ES-I3 (cell line): ENCODE data around the gene SLC10A3.

Experiments
- H3K36me3 ChIP-seq: 2 replicates; pipeline ENCODE4 v1.6.1; 2013; ENCODE audit warnings: mild to moderate bottlenecking, low read length, control low read depth, moderate library complexity; ENCODE audit not compliant: insufficient read depth
- H3K4me1 ChIP-seq: 2 replicates; pipeline ENCODE4 v1.6.1; 2013; ENCODE audit warnings: mild to moderate bottlenecking, control low read depth, low read length; ENCODE audit not compliant: insufficient read depth
- H3K9ac ChIP-seq: 2 replicates; pipeline ENCODE4 v1.6.1; 2013; ENCODE audit warnings: low read depth, mild to moderate bottlenecking, low read length, moderate library complexity
- H3K9me3 ChIP-seq: 2 replicates; pipeline ENCODE4 v1.6.1; 2013; ENCODE audit warnings: mild to moderate bottlenecking, low read length, moderate library complexity; ENCODE audit not compliant: control insufficient read depth, insufficient read depth

Gene SLC10A3

DNA sequence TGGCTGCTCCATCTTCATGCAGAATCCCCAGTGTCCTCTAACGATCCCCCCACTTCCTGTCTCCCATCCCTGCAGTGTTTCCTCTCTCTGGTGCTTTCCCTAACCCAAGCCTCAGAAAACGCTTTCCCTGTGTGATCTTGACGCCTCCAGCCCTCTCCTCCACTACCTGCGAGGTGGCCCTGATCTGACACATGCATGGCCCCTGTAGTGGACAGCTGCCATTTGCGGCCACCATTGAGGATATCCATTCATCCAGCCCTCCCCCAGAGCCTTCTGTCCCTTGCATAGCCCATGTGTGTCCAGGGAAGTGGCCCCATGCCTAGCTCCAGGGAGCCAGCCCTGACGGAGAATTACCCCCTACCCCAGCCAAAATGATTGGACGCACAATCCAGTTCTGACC lies 7.1 kb downstream of the SLC10A3 start:
- Histone ChIP-seq H3K9me3 (no peaks in the 10 kb centered on the region), H3K4me1 (no peaks in the 10 kb centered on the region; the same call in 1 of the 2 replicates), H3K9ac (no peak overlapping the region), H3K36me3 (no peaks in the 10 kb centered on the region; the same call in 1 of the 2 replicates)

DNA sequence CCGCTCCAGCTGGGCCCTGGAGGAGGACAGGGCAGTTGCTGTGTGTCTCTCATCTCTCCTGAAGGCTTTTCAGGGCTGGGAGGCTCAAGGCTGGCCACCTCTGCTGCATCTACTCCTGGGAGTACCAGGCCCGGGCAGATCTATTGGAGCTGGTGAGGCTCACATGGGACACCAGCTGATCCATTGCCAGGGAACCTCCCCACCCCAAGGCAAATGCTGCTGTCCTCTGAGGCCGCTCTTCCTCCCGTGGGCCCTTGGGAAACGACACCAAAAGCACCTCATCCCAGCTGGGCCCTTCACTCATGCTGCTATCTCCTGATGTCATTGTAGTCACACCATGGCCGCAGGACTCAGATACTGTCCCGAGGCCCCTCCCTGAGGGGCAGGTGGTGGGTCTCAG lies 7.6 kb downstream of the SLC10A3 start:
- Histone ChIP-seq H3K4me1 (no peaks in the 10 kb centered on the region; the same call in 1 of the 2 replicates), H3K36me3 (no peaks in the 10 kb centered on the region), H3K9me3 (no peaks in the 10 kb centered on the region), H3K9ac (no peak overlapping the region)

DNA sequence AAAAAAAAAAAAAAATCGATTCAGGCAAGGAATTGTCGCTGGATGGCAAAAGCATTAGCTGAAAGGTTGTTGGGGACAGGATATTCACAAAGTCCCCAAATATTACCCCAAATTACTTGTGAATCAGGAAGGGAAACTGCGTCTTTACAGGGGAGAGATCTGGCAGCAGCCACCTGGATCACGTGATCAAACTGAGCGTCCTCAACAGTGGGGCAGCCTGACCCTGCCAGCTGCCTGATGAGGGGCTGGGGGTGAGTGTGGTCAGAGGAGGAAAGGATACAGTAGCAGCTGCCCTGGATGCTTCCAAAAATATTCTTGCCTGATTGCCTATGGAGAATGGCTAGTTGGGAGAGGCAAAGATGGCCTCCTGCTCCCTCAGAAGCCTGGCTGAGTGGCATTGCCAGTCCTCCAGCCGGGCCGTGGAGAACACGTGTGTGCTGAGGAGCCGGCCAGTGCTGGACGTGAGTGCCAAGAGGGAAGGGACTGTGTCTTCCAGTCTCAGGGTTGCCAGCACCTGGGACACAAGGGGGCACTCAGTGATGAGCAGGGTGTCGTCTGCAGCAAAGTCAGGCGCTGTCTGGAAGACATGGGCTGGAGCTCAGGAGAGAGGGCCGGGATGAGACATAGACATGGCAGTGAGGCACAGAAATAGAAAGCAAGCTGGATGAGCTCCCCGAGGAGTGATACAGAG lies 8.4 kb downstream of the SLC10A3 start:
- H3K9ac ChIP-seq: no peak overlapping the region
- H3K9me3 ChIP-seq: no peaks in the 10 kb centered on the region
- no peaks in the 10 kb centered on the region; the same call in 1 of the 2 replicates for H3K4me1 ChIP-seq
- no peaks in the 10 kb centered on the region for H3K36me3 ChIP-seq

DNA sequence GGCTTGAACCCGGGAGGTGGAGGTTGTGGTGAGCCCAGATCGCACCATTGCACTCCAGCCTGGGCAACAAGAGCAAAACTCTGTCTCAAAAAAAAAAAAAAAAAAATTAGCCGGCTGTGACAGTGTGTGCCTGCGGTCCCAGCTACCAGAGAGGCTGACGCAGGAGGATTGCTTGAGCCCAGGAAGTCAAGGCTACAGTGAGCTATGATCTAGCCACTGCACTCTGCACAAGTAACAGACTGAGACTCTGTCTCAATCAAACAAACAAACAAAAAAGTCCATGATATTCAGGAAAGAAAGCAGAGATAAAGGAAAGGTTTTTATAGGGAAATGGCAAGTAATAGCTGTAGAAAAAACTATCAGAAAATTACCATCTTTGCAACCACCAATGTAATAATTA lies 9.2 kb downstream of the SLC10A3 start:
- H3K9ac ChIP-seq: no peak overlapping the region
- H3K36me3 ChIP-seq: no peaks in the 10 kb centered on the region
- H3K4me1 ChIP-seq: no peaks in the 10 kb centered on the region
- no peaks in the 10 kb centered on the region for H3K9me3 ChIP-seq

DNA sequence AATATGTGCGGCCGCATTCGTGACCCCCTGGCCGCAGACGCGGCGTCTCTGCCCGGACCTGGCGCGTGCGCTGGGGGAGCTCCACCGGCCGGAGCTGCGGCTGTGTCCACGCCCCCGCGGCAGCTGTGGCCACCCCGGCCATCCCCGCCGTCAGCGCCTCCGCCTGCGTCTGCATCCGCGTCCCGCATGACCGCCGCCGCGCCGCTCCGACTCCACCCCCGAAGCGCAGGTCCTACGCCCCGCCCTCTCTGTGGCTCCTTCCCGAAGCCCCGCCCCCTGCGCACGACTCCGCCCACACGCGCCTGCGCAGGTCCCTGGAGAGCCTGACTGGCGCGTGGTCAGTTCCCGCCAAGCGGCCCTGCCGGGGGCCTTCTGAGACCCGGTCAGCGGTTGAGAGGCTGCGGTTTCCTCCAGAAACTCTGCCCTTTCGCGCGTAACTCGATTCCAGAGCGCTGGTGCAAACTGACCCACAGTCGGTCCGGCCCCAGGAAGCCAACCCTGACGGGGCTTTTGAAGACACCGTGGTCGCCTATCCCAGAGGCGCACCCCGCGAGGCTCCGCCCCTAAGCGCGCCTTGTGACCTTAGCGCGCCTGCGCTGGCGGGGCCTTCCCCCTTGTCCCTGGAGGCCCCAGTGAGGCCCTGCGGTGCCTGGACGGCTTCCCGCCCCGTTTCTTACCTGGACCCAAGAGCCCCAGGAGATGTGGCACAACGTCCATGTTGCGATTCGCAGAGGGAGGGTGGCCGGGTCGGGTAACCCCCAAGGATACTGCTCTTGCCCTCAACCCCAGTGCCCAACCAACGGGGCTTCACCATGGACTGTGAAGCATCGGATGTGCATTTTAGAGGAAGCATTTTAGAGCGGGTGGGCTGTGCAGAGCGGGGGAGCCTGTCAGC lies 11.5 kb downstream of the SLC10A3 start, which contains the start of gene LAGE3:
Gene LAGE3, minus strand, starts transcription at position 554 of the 895 bp plus-strand sequence. Its CDS starts 366 bp downstream, at position 188.
- Histone ChIP-seq H3K36me3 (no peaks in the 10 kb centered on the region), H3K9me3 (no peaks in the 10 kb centered on the region), H3K4me1 (no peaks in the 10 kb centered on the region), H3K9ac (peak within 1 kb of the TSS; percentile 47)

DNA sequence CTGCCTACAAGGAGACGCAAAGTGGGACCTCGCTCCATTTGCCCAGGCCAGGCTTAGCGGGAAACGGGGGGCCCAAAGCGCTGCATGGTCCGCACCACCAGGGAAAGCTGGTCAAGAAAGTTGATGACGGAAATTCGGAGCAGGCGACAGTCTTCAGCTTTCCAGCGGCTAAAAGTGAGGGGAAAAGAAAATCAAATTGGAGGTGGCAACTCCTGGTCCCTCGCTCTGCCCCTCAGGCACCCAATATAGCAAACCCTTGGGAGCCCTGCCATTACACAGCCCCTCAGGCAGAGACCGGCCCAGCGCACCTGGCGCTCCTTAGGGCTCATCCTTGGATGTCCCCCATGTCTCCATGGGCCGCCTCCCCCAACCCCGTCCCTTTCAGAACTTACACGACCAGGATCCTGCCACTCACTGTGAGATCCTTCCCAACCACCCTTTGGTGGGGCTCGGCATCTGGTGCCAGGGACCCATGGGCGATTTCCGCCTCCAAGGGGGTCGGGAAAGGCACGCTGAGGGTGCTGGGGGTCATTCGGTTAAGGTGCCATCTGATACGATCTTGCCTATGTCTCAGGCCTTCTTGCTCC lies 12.4 kb downstream of the SLC10A3 start:
- no peaks in the 10 kb centered on the region for H3K9me3 ChIP-seq
- H3K4me1 ChIP-seq: no peaks in the 10 kb centered on the region
- H3K9ac ChIP-seq: peak overlapping the region; percentile 47; the same call in 1 of the 2 replicates
- no peaks in the 10 kb centered on the region for H3K36me3 ChIP-seq

DNA sequence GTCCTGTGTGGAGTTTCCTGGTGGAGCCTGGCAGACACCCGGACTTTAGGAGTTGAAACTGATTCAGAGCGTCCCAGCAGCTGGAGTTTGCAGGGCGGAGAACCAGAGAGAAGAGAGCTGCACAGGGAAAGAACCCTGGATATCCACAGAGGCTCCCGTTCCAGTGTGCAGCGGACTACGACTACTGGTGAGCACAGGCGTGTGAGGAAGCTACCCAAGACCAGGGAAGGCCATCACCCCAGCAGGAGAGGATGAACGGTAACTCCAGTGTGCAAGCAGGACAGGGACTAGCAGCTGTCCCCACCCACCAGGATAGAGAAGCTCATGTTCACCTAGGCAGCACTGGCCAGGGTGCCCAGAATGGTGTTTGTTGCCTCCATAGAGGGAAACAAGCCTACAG lies 13.6 kb downstream of the SLC10A3 start:
- no peaks in the 10 kb centered on the region for H3K36me3 ChIP-seq
- no peaks in the 10 kb centered on the region for H3K9me3 ChIP-seq
- no peak overlapping the region for H3K9ac ChIP-seq
- H3K4me1 ChIP-seq: no peaks in the 10 kb centered on the region

DNA sequence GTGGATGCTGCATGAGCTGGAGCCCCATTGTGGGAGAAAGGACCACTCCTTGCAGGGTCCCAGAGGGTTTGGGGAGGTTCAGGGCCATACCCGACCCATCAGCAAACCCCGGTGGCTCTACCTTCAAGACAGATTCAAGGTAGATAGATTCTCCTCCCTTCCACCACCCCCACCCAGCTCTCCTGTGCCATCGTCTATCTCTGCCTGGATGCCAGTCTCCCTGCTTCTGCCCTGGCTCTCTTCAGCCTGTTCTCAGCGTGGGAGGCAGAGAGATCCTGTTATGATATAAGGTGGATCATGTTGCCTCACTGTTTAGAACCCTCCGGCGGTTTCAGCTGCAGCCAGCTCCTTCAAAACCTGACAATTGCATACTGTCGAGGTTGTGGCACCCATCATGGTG lies 16.7 kb downstream of the SLC10A3 start:
- H3K36me3 ChIP-seq: no peaks in the 10 kb centered on the region; the same call in 1 of the 2 replicates
- H3K9me3 ChIP-seq: no peaks in the 10 kb centered on the region
- H3K9ac ChIP-seq: no peak overlapping the region
- no peaks in the 10 kb centered on the region for H3K4me1 ChIP-seq

DNA sequence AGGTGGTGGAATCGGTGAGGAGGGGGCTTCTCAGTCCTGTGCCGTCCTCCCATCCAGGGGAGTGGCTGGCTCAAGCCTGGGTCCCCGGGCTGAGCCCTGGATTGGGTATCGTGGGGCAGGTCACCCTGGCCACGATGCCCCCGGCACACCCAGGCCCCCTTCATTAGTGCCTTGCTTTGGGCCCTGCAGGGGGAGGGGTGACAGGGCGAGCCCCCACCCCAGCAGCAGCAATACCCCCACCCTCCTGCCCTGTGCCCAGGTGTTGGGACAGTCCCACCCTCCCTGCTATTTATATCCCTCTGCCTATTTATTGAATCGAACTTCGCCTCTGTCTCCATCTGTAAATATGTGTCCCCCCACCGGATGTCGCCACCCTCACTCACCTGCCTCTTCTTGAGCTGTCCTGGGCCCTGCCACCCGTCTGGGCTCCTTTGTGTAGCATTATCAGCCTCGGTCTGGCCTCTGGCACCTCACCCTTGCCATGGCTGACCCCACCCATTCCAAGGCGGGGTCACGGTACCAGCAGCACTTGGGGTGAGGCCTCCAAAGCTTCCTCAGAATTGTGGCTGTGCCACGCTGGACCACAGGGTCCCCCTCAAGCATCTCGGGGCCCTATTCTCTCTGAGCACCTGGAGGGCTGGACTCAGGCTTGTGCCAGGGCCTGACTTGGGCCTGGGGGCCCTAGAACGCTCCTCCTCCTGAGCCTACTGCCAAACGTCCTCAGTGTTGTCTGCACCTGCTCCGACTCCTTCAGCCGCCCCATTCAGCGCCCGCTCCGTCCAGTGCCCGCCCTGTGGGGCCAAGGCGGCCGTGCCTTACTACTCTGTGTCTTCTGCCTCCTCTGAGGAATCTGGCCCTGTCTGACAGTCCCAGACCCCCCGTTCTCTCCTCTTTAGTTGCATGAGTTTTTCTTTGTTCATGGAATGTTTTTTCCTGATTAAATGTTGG lies 17.5 kb downstream of the SLC10A3 start:
- Histone ChIP-seq H3K9ac (no peak overlapping the region), H3K36me3 (no peaks in the 10 kb centered on the region; the same call in 1 of the 2 replicates), H3K4me1 (no peaks in the 10 kb centered on the region), H3K9me3 (no peaks in the 10 kb centered on the region)

DNA sequence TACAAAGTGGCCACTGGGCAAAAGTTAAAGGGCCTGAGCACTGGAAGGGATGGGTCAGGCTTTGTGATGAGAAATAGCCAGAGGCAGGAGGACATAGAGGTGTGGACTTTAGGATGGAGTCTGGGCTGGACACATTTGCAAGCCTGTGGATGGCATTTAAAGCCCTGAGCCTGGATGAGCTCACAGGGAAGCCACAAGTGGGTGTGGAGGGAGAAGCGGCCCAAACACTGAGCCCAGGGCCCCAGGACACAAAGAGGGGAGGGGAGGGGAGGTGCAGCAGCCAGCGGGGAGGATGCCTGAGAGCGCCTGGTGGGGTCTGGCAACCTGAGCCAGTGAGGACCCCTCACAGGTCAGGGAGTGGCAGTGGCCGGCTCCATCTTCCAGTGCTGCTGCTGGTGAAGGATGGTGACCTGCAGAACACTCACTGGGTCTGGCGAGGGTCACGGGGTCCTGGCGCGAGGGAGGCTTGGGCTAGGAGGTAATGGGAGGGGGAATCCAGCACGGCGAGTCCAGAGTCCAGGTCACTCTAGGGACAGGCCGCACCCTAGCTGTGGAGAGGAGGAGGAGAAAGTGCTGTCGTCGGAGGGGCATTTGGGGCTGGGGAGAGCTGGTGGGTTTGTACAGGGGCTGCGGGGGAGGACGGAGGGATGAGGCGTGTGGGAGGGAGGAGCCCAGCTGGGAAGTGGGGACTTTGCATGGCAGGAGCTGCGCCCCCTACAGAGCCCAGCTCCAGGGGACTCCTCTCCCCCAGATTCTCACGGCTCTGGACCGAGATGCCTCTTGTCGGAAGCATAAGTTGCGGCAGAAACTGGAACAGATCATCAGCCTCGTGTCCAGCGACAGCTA lies 18.4 kb downstream of the SLC10A3 start:
- Histone ChIP-seq H3K4me1 (no peaks in the 10 kb centered on the region), H3K36me3 (no peaks in the 10 kb centered on the region; the same call in 1 of the 2 replicates), H3K9ac (no peak overlapping the region), H3K9me3 (no peaks in the 10 kb centered on the region)

DNA sequence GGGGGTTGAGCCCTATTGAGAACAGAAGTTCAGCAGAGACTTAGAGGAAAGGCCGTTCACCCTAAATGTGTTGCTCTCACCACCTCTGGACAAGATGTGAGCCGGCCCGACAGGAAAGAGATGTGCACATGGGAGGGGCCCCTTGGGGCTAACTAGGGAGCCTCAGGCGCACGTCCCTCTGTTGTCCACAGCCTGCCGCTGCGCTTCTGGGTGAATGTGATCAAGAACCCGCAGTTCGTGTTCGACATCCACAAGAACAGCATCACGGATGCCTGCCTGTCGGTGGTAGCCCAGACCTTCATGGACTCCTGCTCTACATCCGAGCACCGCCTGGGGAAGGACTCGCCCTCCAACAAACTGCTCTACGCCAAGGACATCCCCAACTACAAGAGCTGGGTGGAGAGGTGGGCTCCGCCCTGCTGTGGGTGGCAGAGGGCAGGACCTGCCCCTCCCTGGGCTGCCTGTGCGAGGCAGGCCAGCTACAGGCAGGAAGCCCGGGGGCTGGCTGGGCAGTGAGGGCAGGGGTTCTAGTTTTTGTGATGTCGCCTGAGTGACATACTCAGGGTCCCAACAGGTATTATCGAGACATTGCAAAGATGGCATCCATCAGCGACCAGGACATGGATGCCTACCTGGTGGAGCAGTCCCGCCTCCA lies 19.4 kb downstream of the SLC10A3 start:
- Histone ChIP-seq H3K4me1 (no peaks in the 10 kb centered on the region), H3K9me3 (no peaks in the 10 kb centered on the region), H3K36me3 (no peaks in the 10 kb centered on the region; the same call in 1 of the 2 replicates), H3K9ac (no peak overlapping the region)

DNA sequence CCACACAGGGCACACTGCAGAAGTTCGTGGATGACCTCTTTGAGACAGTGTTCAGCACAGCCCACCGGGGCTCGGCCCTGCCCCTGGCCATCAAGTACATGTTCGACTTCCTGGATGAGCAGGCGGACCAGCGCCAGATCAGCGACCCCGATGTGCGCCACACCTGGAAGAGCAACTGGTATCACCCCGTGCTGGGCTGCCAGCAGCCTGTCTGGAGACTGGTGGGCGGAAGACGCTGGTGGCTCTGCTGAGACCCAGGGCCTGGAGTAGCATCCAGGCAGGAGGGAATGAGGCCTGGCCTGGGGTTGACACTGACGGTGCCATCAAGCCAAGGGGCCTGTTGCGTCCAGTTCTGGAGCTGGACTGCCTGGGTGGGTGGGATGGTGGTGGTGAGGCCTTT lies 20.0 kb downstream of the SLC10A3 start:
- Histone ChIP-seq H3K4me1 (no peaks in the 10 kb centered on the region), H3K9ac (no peak overlapping the region), H3K9me3 (no peaks in the 10 kb centered on the region), H3K36me3 (no peaks in the 10 kb centered on the region; the same call in 1 of the 2 replicates)
